Measurements from ENCODE around the gene OPALIN.

The OPALIN gene

GRCh38 chr10:96299383-96299782 lies 59.4 kb downstream of the OPALIN start:
- DNase-seq (ENCODE audit: low spot score), result no peak

GRCh38 chr10:96298362-96298761 lies 60.4 kb downstream of the OPALIN start:
- DNase-seq (ENCODE audit: low spot score), result no peak

- no peak for DNase-seq (ENCODE audit: low spot score)
These were observed 61.3 kb downstream of the OPALIN start for GRCh38 chr10:96297486-96297885.

GRCh38 chr10:96295475-96295874 lies 63.3 kb downstream of the OPALIN start:
- no peak for DNase-seq (ENCODE audit: low spot score)
